ENCODE results near the gene JTB. TPM values are rescaled to one million over a fixed set of nuclear protein-coding genes. Genes with fewer than 3 reads are reported as not detected.
A peak's percentile ranks its signal among the peaks of the same experiment; 100 is the strongest.
"Not testable (repeated sequence)": the region's sequence is repeated elsewhere in the genome, so short reads cannot be mapped to it uniquely, and the experiment has no call there.

Gene JTB
- total RNA-seq, 4 donors from 2014 or later = 145 to 213 (median 182) TPM

DNA sequence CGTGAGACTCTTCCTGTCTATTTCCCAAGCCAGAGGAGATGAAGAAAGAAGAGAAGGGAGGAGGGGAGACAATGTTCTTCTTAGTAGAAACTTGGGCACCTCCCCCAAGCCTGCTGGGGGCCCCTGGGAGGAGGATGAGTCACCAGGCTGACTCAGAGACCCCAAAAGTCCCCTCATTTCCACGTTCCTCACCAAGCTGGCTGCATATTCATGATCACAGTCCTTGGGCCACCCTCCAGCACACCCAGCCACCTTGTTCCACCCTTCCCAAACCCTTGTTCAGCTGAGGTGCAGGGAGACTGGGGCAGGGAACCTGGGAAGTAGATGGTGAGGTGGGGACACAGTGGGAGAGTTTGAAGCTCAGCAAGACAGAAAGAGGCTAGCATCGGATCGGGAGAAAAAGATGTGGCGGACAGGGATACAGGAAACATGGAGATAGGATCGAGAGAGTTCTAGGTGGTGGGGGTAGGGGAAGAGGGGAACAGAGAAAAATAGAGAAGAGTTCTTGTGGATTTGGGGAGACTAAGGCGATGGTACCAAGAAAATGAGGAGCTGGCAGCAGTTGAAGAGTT lies 8.0 kb upstream of the JTB start:
- peak; percentile 85 to 87 for DNase-seq (ENCODE audit: low spot score in 2 of 2)
- WGBS = 10% methylated on average over 7 of the region's 7 CpGs

GRCh38 chr1:153984123-153984894 lies 6.8 kb upstream of the JTB start:
- no peaks in the 10 kb centered on the region for H3K27me3 ChIP-seq
- WGBS = 54% methylated on average over 6 of the region's 6 CpGs
- H3K9me3 ChIP-seq = no peaks in the 10 kb centered on the region
- peak overlapping the region; percentile 90 for H3K27ac ChIP-seq
- H3K4me1 ChIP-seq = peaks cover 29% of the 10 kb centered on the region
- no peak for DNase-seq (ENCODE audit: low spot score in 2 of 2)
- TF ChIP-seq CTCF (IDR thresholded peaks at IDR 0.05) = no peak
- H3K4me3 ChIP-seq = peak overlapping the region; percentile 63
- peaks cover 20% of the 10 kb centered on the region for H3K36me3 ChIP-seq

More for the DNA sequence above, 8.0 kb upstream of the JTB start:
- peak overlapping the region; percentile 90 for H3K27ac ChIP-seq
- peaks cover 36% of the 10 kb centered on the region for H3K4me1 ChIP-seq
- H3K9me3 ChIP-seq = no peaks in the 10 kb centered on the region
- H3K27me3 ChIP-seq = no peaks in the 10 kb centered on the region
- peak overlapping the region; percentile 63 for H3K4me3 ChIP-seq
- peaks cover 20% of the 10 kb centered on the region for H3K36me3 ChIP-seq
- TF ChIP-seq POLR2AphosphoS5 (IDR thresholded peaks at IDR 0.05) = peak in 1 of 3 donors; percentile 29
- TF ChIP-seq POLR2A (IDR thresholded peaks at IDR 0.05) = peak in 1 of 2 donors; percentile 49
- no peak for TF ChIP-seq CTCF (IDR thresholded peaks at IDR 0.05)
- no peak for TF ChIP-seq EP300 (IDR thresholded peaks at IDR 0.05)

DNA sequence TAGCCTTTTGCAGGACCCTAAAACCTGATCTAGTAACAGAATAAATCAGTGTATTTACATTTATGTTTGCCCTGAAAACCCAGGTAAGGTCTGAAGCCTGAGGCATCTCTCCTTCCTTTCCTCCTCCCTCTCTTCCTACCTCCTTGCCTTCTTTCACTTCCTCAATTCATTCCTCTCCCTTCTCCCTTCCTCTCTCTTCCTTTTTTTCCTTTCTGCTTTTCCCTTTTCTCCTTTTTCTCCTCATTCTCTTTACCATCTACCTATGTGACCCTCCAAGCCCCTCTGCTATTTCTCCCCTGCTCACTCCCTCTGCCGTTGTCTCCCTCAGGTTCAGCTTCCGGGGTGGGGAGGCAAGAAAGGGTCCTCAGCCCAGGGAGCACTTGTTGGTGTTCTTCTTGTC lies 4.3 kb upstream of the JTB start:
- not testable (repeated sequence) for H3K27me3 ChIP-seq; H3K4me3 ChIP-seq; H3K9me3 ChIP-seq; H3K27ac ChIP-seq; DNase-seq (ENCODE audit: low spot score in 2 of 2)
- Histone ChIP-seq H3K36me3 (peaks cover 20% of the 10 kb centered on the region), H3K4me1 (peaks cover 34% of the 10 kb centered on the region)
- 82% methylated on average over 2 of the region's 2 CpGs for WGBS

- not testable (repeated sequence) for H3K4me3 ChIP-seq, H3K27me3 ChIP-seq, H3K27ac ChIP-seq, H3K9me3 ChIP-seq
- Histone ChIP-seq H3K4me1 (peaks cover 22% of the 10 kb centered on the region), H3K36me3 (peaks cover 31% of the 10 kb centered on the region)
- peak in 1 of 2 donors; percentile 31 for DNase-seq (ENCODE audit: low spot score in 2 of 2)
- WGBS = 93% methylated on average over 12 of the region's 12 CpGs
Measured at GRCh38 chr1:153979091-153979490, 1.6 kb upstream of the JTB start.

GRCh38 chr1:153978274-153978909 lies 918 bp upstream of the JTB start:
- peaks cover 38% of the 10 kb centered on the region for H3K36me3 ChIP-seq
- H3K27me3 ChIP-seq = no peaks in the 10 kb centered on the region
- WGBS = 64% methylated on average over 9 of the region's 9 CpGs
- H3K4me3 ChIP-seq = peak overlapping the region; percentile 75
- peaks cover 21% of the 10 kb centered on the region for H3K4me1 ChIP-seq
- H3K9me3 ChIP-seq = no peaks in the 10 kb centered on the region
- DNase-seq (ENCODE audit: low spot score in 2 of 2) = no peak
- H3K27ac ChIP-seq = no peak overlapping the region
- TF ChIP-seq EP300 (IDR thresholded peaks at IDR 0.05) = no peak
- no peak for TF ChIP-seq CTCF (IDR thresholded peaks at IDR 0.05)
- TF ChIP-seq POLR2AphosphoS5 (IDR thresholded peaks at IDR 0.05) = no peak
- TF ChIP-seq POLR2A (IDR thresholded peaks at IDR 0.05) = no peak

DNA sequence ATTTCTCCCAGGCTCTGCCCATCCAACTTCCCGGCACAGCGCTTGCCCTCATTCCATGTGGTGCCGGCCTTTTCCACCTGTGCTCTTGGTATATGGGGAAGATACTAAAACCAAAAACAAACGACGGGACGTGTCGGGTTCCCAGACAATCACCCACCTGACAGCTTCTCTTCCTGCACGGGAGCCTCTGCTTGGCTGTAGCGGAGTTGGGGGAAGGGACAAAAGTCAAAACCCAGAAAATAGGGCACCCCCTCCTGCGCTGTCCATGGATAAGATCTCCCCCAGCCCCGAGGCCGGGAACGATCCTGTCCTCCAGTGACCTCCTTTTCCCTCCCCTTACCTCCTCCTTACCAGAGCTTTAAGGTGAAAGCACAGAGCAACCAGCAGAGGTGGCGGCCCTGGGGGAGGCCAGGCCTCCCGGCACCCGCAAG lies 640 bp downstream of the JTB start:
- 0% methylated on average over 14 of the region's 16 CpGs for WGBS
- peak overlapping the region; percentile 75 for H3K4me3 ChIP-seq
- H3K9me3 ChIP-seq = no peaks in the 10 kb centered on the region
- H3K4me1 ChIP-seq = peaks cover 21% of the 10 kb centered on the region
- peaks cover 38% of the 10 kb centered on the region for H3K36me3 ChIP-seq
- peak overlapping the region; percentile 93 for H3K27ac ChIP-seq
- H3K27me3 ChIP-seq = no peaks in the 10 kb centered on the region
- DNase-seq (ENCODE audit: low spot score in 2 of 2) = no peak
- TF ChIP-seq POLR2AphosphoS5 (IDR thresholded peaks at IDR 0.05) (no peak), CTCF (IDR thresholded peaks at IDR 0.05) (no peak), EP300 (IDR thresholded peaks at IDR 0.05) (no peak), POLR2A (IDR thresholded peaks at IDR 0.05) (no peak)
